SU-DHL-6 (cell line): ENCODE results near the gene LHFPL6.

Experiments
- H2AFZ ChIP-seq: fragments of 200-600 bp; sonication (generic); 2 replicates; pipeline ENCODE4 v1.6.1; 2014; ENCODE audit warnings: low read depth, mild to moderate bottlenecking, moderate library complexity, mixed read lengths, antibody characterized with exemption, low read length; ENCODE audit not compliant: severe bottlenecking
- H3F3A ChIP-seq: fragments of 200-600 bp; shearing (Covaris generic); 2 replicates; pipeline ENCODE4 v1.6.0; 2016; ENCODE audit warnings: antibody characterized with exemption, mild to moderate bottlenecking; ENCODE audit not compliant: insufficient read depth
- H3K27ac ChIP-seq: fragments of 200-600 bp; sonication (generic); 2 replicates; pipeline ENCODE4 v1.5.1; 2016; ENCODE audit warnings: low read depth, mild to moderate bottlenecking, low read length, moderate library complexity, mixed read lengths
- H3K27me3 ChIP-seq: fragments of 200-600 bp; sonication (generic), shearing (Covaris generic); 2 replicates; pipeline ENCODE4 v1.6.0; 2014; ENCODE audit warnings: mild to moderate bottlenecking, low read length
- H3K36me3 ChIP-seq: fragments of 200-600 bp; sonication (generic); 2 replicates; pipeline ENCODE4 v1.6.1; 2014; ENCODE audit warnings: mild to moderate bottlenecking, low read length, mixed read lengths
- H3K4me2 ChIP-seq: fragments of 300-600, 200-600 bp; shearing (Covaris generic), sonication (generic); 2 replicates; pipeline ENCODE4 v1.6.0; 2014; ENCODE audit warnings: low read length, low read depth, mild to moderate bottlenecking; ENCODE audit not compliant: poor library complexity, severe bottlenecking
- H3K4me3 ChIP-seq: fragments of 200-600 bp; sonication (generic); 2 replicates; pipeline ENCODE4 v1.5.1; 2014; ENCODE audit warnings: antibody characterized with exemption, low read length, mild to moderate bottlenecking, mixed read lengths; ENCODE audit not compliant: insufficient read depth, poor library complexity, severe bottlenecking
- H3K79me2 ChIP-seq: fragments of 200-600 bp; sonication (generic); 2 replicates; pipeline ENCODE4 v1.6.1; 2014; ENCODE audit warnings: mild to moderate bottlenecking, low read length, moderate library complexity; ENCODE audit not compliant: insufficient read depth
- H3K9ac ChIP-seq: fragments of 200-600 bp; sonication (generic); 2 replicates; pipeline ENCODE4 v1.7.0; 2014; ENCODE audit warnings: mild to moderate bottlenecking, low read length
- H3K9me2 ChIP-seq: fragments of 200-600 bp; sonication (generic); replicated peaks from 2 replicates; pipeline ENCODE4 v1.6.1; 2014; ENCODE audit warnings: low read length; ENCODE audit not compliant: insufficient read depth
- H3K9me3 ChIP-seq: fragments of 200-600 bp; sonication (generic); 2 replicates; pipeline ENCODE4 v1.6.1; 2014; ENCODE audit warnings: low read length, mixed read lengths; ENCODE audit not compliant: insufficient read depth
- H4K20me1 ChIP-seq: fragments of 200-600 bp; sonication (generic); 2 replicates; pipeline ENCODE4 v1.6.1; 2014; ENCODE audit warnings: low read depth, mild to moderate bottlenecking, antibody characterized with exemption, low read length, moderate library complexity, mixed read lengths
- CTCF ChIP-seq: fragments of 200-600 bp; sonication (generic); IDR thresholded peaks from one replicate; pipeline ENCODE4 v1.5.1; 2017; ENCODE audit warnings: antibody characterized with exemption, mild to moderate bottlenecking, low read length, moderate library complexity; ENCODE audit not compliant: insufficient read depth, poor library complexity, severe bottlenecking
- EZH2phosphoT487 ChIP-seq: fragments of 200-600 bp; sonication (generic), shearing (Covaris generic); conservative IDR thresholded peaks from 2 replicates; pipeline ENCODE4 v1.6.1; 2018; ENCODE audit warnings: mild to moderate bottlenecking, antibody characterized with exemption, low read length, moderate library complexity, mixed read lengths

The LHFPL6 gene

GRCh38 chr13:39501702-39502324, 101.2 kb downstream of the LHFPL6 start:
- Histone ChIP-seq H4K20me1 (no peaks in the 10 kb centered on the region), H3K27ac (no peak overlapping the region)

GRCh38 chr13:39499604-39500003, 103.4 kb downstream of the LHFPL6 start:
- H3K9me3 ChIP-seq: no peaks in the 10 kb centered on the region
- no peak overlapping the region for H3K27ac ChIP-seq
- H3K4me3 ChIP-seq: no peak overlapping the region
- no peaks in the 10 kb centered on the region for H3K36me3 ChIP-seq
- no peak overlapping the region for H2AFZ ChIP-seq
- H4K20me1 ChIP-seq: no peaks in the 10 kb centered on the region
- no peaks in the 10 kb centered on the region for H3K79me2 ChIP-seq
- H3F3A ChIP-seq: no peaks in the 10 kb centered on the region
- no peak overlapping the region for H3K4me2 ChIP-seq
- H3K9ac ChIP-seq: no peak overlapping the region
- no peak for TF ChIP-seq CTCF
- no peak for TF ChIP-seq EZH2phosphoT487
- H3K9me2 ChIP-seq: no peaks in the 10 kb centered on the region
- H3K27me3 ChIP-seq: no peaks in the 10 kb centered on the region

More at GRCh38 chr13:39501702-39502324, 101.2 kb downstream of the LHFPL6 start:
- H3F3A ChIP-seq: no peaks in the 10 kb centered on the region
- no peaks in the 10 kb centered on the region for H3K79me2 ChIP-seq
- no peaks in the 10 kb centered on the region for H3K36me3 ChIP-seq
- H3K4me3 ChIP-seq: no peak overlapping the region
- H3K9ac ChIP-seq: no peak overlapping the region
- TF ChIP-seq EZH2phosphoT487 (no peak), CTCF (no peak)
- H3K4me2 ChIP-seq: no peak overlapping the region
- H2AFZ ChIP-seq: no peak overlapping the region
- no peaks in the 10 kb centered on the region for H3K9me3 ChIP-seq
- no peaks in the 10 kb centered on the region for H3K9me2 ChIP-seq
- no peaks in the 10 kb centered on the region for H3K27me3 ChIP-seq

GRCh38 chr13:39498471-39499114, 104.4 kb downstream of the LHFPL6 start:
- H3K27me3 ChIP-seq: no peaks in the 10 kb centered on the region
- no peaks in the 10 kb centered on the region for H3K9me2 ChIP-seq
- no peak overlapping the region for H3K27ac ChIP-seq
- H3K36me3 ChIP-seq: no peaks in the 10 kb centered on the region
- no peaks in the 10 kb centered on the region for H3F3A ChIP-seq
- no peak overlapping the region for H2AFZ ChIP-seq
- H3K4me2 ChIP-seq: no peak overlapping the region
- H3K79me2 ChIP-seq: no peaks in the 10 kb centered on the region
- H3K9ac ChIP-seq: no peak overlapping the region
- no peaks in the 10 kb centered on the region for H3K9me3 ChIP-seq
- no peak for TF ChIP-seq EZH2phosphoT487
- no peak for TF ChIP-seq CTCF
- H4K20me1 ChIP-seq: no peaks in the 10 kb centered on the region
- no peak overlapping the region for H3K4me3 ChIP-seq
